ENCODE results near the gene SLC8A1.

DNA sequence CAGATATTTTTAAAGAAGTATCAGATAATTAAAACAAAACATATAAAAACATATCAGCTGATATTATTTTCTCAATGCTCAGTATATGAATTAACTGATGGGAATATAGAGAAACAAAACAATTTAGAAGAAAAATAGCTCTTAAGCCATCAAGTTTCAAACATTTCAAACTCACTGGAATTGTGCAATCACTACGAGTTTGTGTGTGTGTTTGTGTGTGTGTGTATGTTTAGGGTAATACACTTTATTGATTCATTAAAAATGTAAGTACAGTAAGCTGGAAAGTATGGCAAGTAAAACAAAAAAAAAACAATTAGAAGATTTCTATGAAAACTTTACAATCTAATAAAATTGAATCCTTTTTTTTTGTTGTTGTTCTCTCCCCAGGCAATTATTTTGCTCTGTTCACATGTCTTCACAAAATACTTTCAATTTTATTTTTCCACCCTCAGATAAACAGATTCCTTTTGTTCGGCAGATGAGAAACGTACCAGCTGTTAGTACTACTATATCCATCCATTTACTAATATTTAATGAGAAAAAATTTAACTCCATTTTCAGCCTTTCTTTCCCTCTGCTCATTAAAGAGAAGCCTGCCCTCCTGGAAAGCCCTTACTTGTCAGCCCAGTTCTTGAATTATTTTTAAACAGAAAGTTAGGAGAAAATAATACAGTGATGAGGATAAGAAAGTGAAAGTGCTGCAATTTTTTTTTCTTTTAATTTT lies 87.6 kb downstream of the SLC8A1 start:
- TF ChIP-seq, protein P1, sequence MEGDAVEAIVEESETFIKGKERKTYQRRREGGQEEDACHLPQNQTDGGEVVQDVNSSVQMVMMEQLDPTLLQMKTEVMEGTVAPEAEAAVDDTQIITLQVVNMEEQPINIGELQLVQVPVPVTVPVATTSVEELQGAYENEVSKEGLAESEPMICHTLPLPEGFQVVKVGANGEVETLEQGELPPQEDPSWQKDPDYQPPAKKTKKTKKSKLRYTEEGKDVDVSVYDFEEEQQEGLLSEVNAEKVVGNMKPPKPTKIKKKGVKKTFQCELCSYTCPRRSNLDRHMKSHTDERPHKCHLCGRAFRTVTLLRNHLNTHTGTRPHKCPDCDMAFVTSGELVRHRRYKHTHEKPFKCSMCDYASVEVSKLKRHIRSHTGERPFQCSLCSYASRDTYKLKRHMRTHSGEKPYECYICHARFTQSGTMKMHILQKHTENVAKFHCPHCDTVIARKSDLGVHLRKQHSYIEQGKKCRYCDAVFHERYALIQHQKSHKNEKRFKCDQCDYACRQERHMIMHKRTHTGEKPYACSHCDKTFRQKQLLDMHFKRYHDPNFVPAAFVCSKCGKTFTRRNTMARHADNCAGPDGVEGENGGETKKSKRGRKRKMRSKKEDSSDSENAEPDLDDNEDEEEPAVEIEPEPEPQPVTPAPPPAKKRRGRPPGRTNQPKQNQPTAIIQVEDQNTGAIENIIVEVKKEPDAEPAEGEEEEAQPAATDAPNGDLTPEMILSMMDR (IDR thresholded peaks at IDR 0.05), result no peak
- no peak for TF ChIP-seq POLR2A (IDR thresholded peaks at IDR 0.05)
